SU-DHL-6 (cell line): Measurements from ENCODE around the gene TRDN.

Experiments used
- H2AFZ ChIP-seq: fragments of 200-600 bp; sonication (generic); 2 replicates; pipeline ENCODE4 v1.6.1; 2014; ENCODE audit warnings: low read depth, mild to moderate bottlenecking, moderate library complexity, mixed read lengths, antibody characterized with exemption, low read length; ENCODE audit not compliant: severe bottlenecking
- H3F3A ChIP-seq: fragments of 200-600 bp; shearing (Covaris generic); 2 replicates; pipeline ENCODE4 v1.6.0; 2016; ENCODE audit warnings: antibody characterized with exemption, mild to moderate bottlenecking; ENCODE audit not compliant: insufficient read depth
- H3K27ac ChIP-seq: fragments of 200-600 bp; sonication (generic); 2 replicates; pipeline ENCODE4 v1.5.1; 2016; ENCODE audit warnings: low read depth, mild to moderate bottlenecking, low read length, moderate library complexity, mixed read lengths
- H3K27me3 ChIP-seq: fragments of 200-600 bp; sonication (generic), shearing (Covaris generic); 2 replicates; pipeline ENCODE4 v1.6.0; 2014; ENCODE audit warnings: mild to moderate bottlenecking, low read length
- H3K36me3 ChIP-seq: fragments of 200-600 bp; sonication (generic); 2 replicates; pipeline ENCODE4 v1.6.1; 2014; ENCODE audit warnings: mild to moderate bottlenecking, low read length, mixed read lengths
- H3K4me2 ChIP-seq: fragments of 300-600, 200-600 bp; shearing (Covaris generic), sonication (generic); 2 replicates; pipeline ENCODE4 v1.6.0; 2014; ENCODE audit warnings: low read length, low read depth, mild to moderate bottlenecking; ENCODE audit not compliant: poor library complexity, severe bottlenecking
- H3K4me3 ChIP-seq: fragments of 200-600 bp; sonication (generic); 2 replicates; pipeline ENCODE4 v1.5.1; 2014; ENCODE audit warnings: antibody characterized with exemption, low read length, mild to moderate bottlenecking, mixed read lengths; ENCODE audit not compliant: insufficient read depth, poor library complexity, severe bottlenecking
- H3K79me2 ChIP-seq: fragments of 200-600 bp; sonication (generic); 2 replicates; pipeline ENCODE4 v1.6.1; 2014; ENCODE audit warnings: mild to moderate bottlenecking, low read length, moderate library complexity; ENCODE audit not compliant: insufficient read depth
- H3K9ac ChIP-seq: fragments of 200-600 bp; sonication (generic); 2 replicates; pipeline ENCODE4 v1.7.0; 2014; ENCODE audit warnings: mild to moderate bottlenecking, low read length
- H3K9me2 ChIP-seq: fragments of 200-600 bp; sonication (generic); replicated peaks from 2 replicates; pipeline ENCODE4 v1.6.1; 2014; ENCODE audit warnings: low read length; ENCODE audit not compliant: insufficient read depth
- H3K9me3 ChIP-seq: fragments of 200-600 bp; sonication (generic); 2 replicates; pipeline ENCODE4 v1.6.1; 2014; ENCODE audit warnings: low read length, mixed read lengths; ENCODE audit not compliant: insufficient read depth
- H4K20me1 ChIP-seq: fragments of 200-600 bp; sonication (generic); 2 replicates; pipeline ENCODE4 v1.6.1; 2014; ENCODE audit warnings: low read depth, mild to moderate bottlenecking, antibody characterized with exemption, low read length, moderate library complexity, mixed read lengths
- EZH2phosphoT487 ChIP-seq: fragments of 200-600 bp; sonication (generic), shearing (Covaris generic); conservative IDR thresholded peaks from 2 replicates; pipeline ENCODE4 v1.6.1; 2018; ENCODE audit warnings: mild to moderate bottlenecking, antibody characterized with exemption, low read length, moderate library complexity, mixed read lengths
- TF ChIP-seq, protein P1 (sequence below): fragments of 200-600 bp; sonication (generic); IDR thresholded peaks from one replicate; pipeline ENCODE4 v1.5.1; 2017; ENCODE audit warnings: antibody characterized with exemption, mild to moderate bottlenecking, low read length, moderate library complexity; ENCODE audit not compliant: insufficient read depth, poor library complexity, severe bottlenecking

Gene TRDN

GRCh38 chr6:123533862-123534648, 102.7 kb downstream of the TRDN start:
- Histone ChIP-seq H3K27me3 (no peaks in the 10 kb centered on the region), H3K4me2 (no peak overlapping the region), H2AFZ (no peak overlapping the region), H3K9me2 (0 out of 2 replicates have a peak, but pooled peaks cover 2% of the 10 kb centered on the region), H3K79me2 (no peaks in the 10 kb centered on the region), H3K36me3 (no peaks in the 10 kb centered on the region), H3K9ac (no peak overlapping the region), H3F3A (no peaks in the 10 kb centered on the region), H3K27ac (no peak overlapping the region), H3K9me3 (no peaks in the 10 kb centered on the region), H4K20me1 (no peaks in the 10 kb centered on the region), H3K4me3 (no peak overlapping the region)
- no peak for TF ChIP-seq EZH2phosphoT487
- TF ChIP-seq, protein P1, sequence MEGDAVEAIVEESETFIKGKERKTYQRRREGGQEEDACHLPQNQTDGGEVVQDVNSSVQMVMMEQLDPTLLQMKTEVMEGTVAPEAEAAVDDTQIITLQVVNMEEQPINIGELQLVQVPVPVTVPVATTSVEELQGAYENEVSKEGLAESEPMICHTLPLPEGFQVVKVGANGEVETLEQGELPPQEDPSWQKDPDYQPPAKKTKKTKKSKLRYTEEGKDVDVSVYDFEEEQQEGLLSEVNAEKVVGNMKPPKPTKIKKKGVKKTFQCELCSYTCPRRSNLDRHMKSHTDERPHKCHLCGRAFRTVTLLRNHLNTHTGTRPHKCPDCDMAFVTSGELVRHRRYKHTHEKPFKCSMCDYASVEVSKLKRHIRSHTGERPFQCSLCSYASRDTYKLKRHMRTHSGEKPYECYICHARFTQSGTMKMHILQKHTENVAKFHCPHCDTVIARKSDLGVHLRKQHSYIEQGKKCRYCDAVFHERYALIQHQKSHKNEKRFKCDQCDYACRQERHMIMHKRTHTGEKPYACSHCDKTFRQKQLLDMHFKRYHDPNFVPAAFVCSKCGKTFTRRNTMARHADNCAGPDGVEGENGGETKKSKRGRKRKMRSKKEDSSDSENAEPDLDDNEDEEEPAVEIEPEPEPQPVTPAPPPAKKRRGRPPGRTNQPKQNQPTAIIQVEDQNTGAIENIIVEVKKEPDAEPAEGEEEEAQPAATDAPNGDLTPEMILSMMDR = no peak

- Histone ChIP-seq H3F3A (no peaks in the 10 kb centered on the region), H3K9ac (no peak overlapping the region), H3K27me3 (no peaks in the 10 kb centered on the region), H3K4me3 (no peak overlapping the region), H3K79me2 (no peaks in the 10 kb centered on the region), H3K4me2 (no peak overlapping the region), H3K36me3 (no peaks in the 10 kb centered on the region), H4K20me1 (no peaks in the 10 kb centered on the region), H3K9me3 (no peaks in the 10 kb centered on the region), H3K27ac (no peak overlapping the region), H2AFZ (no peak overlapping the region), H3K9me2 (0 out of 2 replicates have a peak, but pooled peaks cover 4% of the 10 kb centered on the region)
- no peak for TF ChIP-seq EZH2phosphoT487
- TF ChIP-seq, protein P1 = no peak
Measured at GRCh38 chr6:123529843-123530242, 106.9 kb downstream of the TRDN start.

DNA sequence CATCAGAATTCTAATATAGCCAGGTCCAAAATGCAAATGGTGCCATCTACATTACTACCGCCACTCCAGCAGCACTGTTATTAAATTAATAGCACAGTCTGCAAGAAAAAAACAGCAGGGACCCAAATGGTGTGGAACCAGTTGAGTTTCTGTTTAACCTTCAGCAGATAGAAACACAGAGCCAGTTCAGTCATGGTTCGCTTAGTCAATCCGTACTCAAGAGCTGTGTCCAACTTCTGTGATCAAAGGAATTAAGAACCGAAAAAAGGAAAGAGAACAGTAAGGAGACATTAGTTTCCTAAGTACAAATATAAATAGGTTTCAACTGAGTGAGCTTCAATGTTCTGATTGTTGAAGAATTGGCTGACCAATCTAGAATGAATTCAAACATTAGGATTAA, 107.7 kb downstream of the TRDN start:
- Histone ChIP-seq H3K79me2 (no peaks in the 10 kb centered on the region), H3K9me3 (no peaks in the 10 kb centered on the region), H2AFZ (no peak overlapping the region)

More for the DNA sequence above, 107.7 kb downstream of the TRDN start:
- no peak overlapping the region for H3K27ac ChIP-seq
- H3K9me2 ChIP-seq = 0 out of 2 replicates have a peak, but pooled peaks cover 4% of the 10 kb centered on the region
- no peaks in the 10 kb centered on the region for H3K27me3 ChIP-seq
- TF ChIP-seq, protein P1 = no peak
- TF ChIP-seq EZH2phosphoT487 = no peak
- H3K4me2 ChIP-seq = no peak overlapping the region
- no peaks in the 10 kb centered on the region for H3F3A ChIP-seq
- H3K9ac ChIP-seq = no peak overlapping the region
- no peaks in the 10 kb centered on the region for H3K36me3 ChIP-seq
- no peak overlapping the region for H3K4me3 ChIP-seq
- H4K20me1 ChIP-seq = no peaks in the 10 kb centered on the region
